BE2C (cell line): ENCODE results near the gene CCDC57.

Source experiments
- DNase-seq: peaks from one replicate; pipeline ENCODE4 v3.0.0-alpha.2; 2020
- H3K27me3 ChIP-seq: fragments of 250-450 bp; sonication (Bioruptor Pico); 2 replicates; pipeline ENCODE4 v1.5.1; 2020; ENCODE audit warnings: mild to moderate bottlenecking
- H3K36me3 ChIP-seq: fragments of 250-450 bp; sonication (Bioruptor Pico); 2 replicates; pipeline ENCODE4 v1.5.1; 2020; ENCODE audit warnings: mild to moderate bottlenecking
- H3K4me1 ChIP-seq: fragments of 250-450 bp; sonication (Bioruptor Pico); 2 replicates; pipeline ENCODE4 v1.5.1; 2020
- H3K4me3 ChIP-seq: 2 replicates; pipeline ENCODE4 v1.5.1; 2011; ENCODE audit warnings: low read depth, low read length
- H3K9me3 ChIP-seq: fragments of 250-450 bp; sonication (Bioruptor Pico); 2 replicates; pipeline ENCODE4 v1.5.1; 2020
- TF ChIP-seq, protein P1 (sequence below): IDR thresholded peaks from 2 replicates; pipeline ENCODE4 v1.5.1; 2012; ENCODE audit warnings: mild to moderate bottlenecking, low read depth, low read length

The CCDC57 gene

DNA sequence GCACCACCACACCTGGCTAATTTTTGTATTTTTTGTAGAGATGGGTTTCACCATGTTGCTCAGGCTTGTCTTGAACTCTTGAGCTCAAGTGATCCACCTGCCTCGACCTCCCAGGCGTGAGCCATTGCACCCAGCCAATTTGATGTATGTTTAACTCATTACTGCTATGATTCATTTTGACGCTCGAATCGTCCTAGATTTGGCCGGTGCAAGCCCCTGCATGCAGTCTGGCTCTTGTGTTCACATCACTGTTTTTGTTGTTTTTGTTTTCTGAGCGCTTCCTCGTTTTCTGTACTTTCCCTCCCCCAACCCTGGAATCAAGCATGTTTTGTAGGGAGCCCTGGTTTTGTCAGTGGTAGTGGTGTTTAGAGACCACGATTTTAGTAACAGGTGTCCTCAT lies 139.2 kb downstream of the CCDC57 start:
- Histone ChIP-seq H3K27me3 (no peaks in the 10 kb centered on the region), H3K4me1 (no peaks in the 10 kb centered on the region), H3K4me3 (no peak overlapping the region), H3K36me3 (peaks cover 9% of the 10 kb centered on the region), H3K9me3 (no peaks in the 10 kb centered on the region)
- DNase-seq, result no peak
- TF ChIP-seq, protein P1, sequence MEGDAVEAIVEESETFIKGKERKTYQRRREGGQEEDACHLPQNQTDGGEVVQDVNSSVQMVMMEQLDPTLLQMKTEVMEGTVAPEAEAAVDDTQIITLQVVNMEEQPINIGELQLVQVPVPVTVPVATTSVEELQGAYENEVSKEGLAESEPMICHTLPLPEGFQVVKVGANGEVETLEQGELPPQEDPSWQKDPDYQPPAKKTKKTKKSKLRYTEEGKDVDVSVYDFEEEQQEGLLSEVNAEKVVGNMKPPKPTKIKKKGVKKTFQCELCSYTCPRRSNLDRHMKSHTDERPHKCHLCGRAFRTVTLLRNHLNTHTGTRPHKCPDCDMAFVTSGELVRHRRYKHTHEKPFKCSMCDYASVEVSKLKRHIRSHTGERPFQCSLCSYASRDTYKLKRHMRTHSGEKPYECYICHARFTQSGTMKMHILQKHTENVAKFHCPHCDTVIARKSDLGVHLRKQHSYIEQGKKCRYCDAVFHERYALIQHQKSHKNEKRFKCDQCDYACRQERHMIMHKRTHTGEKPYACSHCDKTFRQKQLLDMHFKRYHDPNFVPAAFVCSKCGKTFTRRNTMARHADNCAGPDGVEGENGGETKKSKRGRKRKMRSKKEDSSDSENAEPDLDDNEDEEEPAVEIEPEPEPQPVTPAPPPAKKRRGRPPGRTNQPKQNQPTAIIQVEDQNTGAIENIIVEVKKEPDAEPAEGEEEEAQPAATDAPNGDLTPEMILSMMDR, result no peak

DNA sequence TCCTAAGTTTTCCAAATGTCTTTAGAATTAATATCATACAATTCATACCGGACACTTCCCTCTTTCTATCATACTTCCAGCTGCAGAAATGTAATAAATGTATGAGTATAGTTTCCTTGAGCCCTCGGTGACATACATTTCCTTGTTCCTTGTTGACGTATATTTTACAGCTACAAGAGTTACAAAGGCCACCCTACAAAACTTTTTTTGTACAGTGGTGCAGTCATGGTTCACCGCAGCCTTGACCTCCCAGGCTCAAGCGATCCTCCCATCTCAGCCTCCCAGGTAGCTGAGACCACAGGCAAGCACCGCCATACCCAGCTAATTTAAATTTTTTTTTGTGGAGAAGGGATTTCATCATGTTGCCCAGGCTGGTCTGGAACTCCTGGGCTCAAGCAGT lies 139.8 kb downstream of the CCDC57 start:
- Histone ChIP-seq H3K4me1 (no peaks in the 10 kb centered on the region), H3K36me3 (peaks cover 3% of the 10 kb centered on the region), H3K27me3 (no peaks in the 10 kb centered on the region), H3K9me3 (no peaks in the 10 kb centered on the region), H3K4me3 (no peak overlapping the region)
- no peak for DNase-seq
- TF ChIP-seq, protein P1, result no peak

- TF ChIP-seq, protein P1, result no peak
- Histone ChIP-seq H3K36me3 (no peaks in the 10 kb centered on the region), H3K9me3 (no peaks in the 10 kb centered on the region), H3K4me3 (no peak overlapping the region), H3K4me1 (no peaks in the 10 kb centered on the region), H3K27me3 (no peaks in the 10 kb centered on the region)
- no peak for DNase-seq
These were observed 142.0 kb downstream of the CCDC57 start for GRCh38 chr17:82070611-82071010.

- TF ChIP-seq, protein P1, result no peak
- H3K4me1 ChIP-seq, result no peaks in the 10 kb centered on the region
- no peaks in the 10 kb centered on the region for H3K9me3 ChIP-seq
- DNase-seq, result peak; percentile 62
- peak within 1 kb of the TSS; percentile 93 for H3K4me3 ChIP-seq
- no peaks in the 10 kb centered on the region for H3K27me3 ChIP-seq
- H3K36me3 ChIP-seq, result peaks cover 36% of the 10 kb centered on the region
These were observed 146.9 kb downstream of the CCDC57 start, which contains the start of gene DUS1L for GRCh38 chr17:82065638-82066303. Gene DUS1L (minus strand): TSS chr17:82065804. CDS start chr17:82065059, 745 bp downstream.

DNA sequence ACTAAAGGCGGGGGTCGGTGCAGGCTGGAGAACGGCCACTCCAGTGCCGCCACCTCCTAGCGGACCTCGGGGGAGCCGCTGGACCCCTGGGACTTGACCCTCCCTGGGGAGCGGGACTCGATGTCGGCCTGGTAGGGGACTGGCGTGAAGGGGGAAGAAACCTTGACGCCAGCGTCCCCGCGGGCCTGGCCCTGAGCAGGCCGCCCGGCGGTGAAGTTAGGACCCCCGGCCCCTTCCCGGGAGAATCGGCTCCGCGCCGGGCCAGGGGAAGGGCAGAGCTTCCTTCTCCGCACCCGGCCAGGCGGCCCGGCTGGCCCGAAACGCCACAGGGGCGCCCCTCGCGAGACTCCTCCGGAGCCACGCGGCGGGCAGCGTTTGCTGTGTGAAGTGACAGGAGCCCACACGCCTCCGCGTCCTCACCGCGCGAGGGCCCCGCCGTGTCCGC lies 147.4 kb downstream of the CCDC57 start:
- H3K4me3 ChIP-seq, result peak overlapping the region; percentile 93
- TF ChIP-seq, protein P1, result no peak
- H3K27me3 ChIP-seq, result no peaks in the 10 kb centered on the region
- peaks cover 41% of the 10 kb centered on the region for H3K36me3 ChIP-seq
- no peak for DNase-seq
- no peaks in the 10 kb centered on the region for H3K4me1 ChIP-seq
- H3K9me3 ChIP-seq, result no peaks in the 10 kb centered on the region

- Histone ChIP-seq H3K9me3 (no peaks in the 10 kb centered on the region), H3K4me1 (no peaks in the 10 kb centered on the region), H3K27me3 (no peaks in the 10 kb centered on the region), H3K36me3 (peaks cover 47% of the 10 kb centered on the region), H3K4me3 (peak overlapping the region; percentile 93)
- TF ChIP-seq, protein P1, result no peak
- DNase-seq, result no peak
These were observed 148.0 kb downstream of the CCDC57 start for GRCh38 chr17:82064433-82065192.
